ENCODE measurements around the gene MGST1.
"Not testable (repeated sequence)": the region's sequence is repeated elsewhere in the genome, so short reads cannot be mapped to it uniquely, and the experiment has no call there.

Gene MGST1

GRCh38 chr12:16358878-16359277, 11.4 kb downstream of the MGST1 start:
- no peak for DNase-seq

GRCh38 chr12:16359512-16360491, 12.4 kb downstream of the MGST1 start:
- DNase-seq, result no peak

- no peak for DNase-seq
Observed at GRCh38 chr12:16361142-16361783, 13.8 kb downstream of the MGST1 start.

- no peak for DNase-seq
Observed at GRCh38 chr12:16362550-16362949, 15.1 kb downstream of the MGST1 start.

GRCh38 chr12:16369156-16369555, 21.7 kb downstream of the MGST1 start:
- DNase-seq, result no peak

- no peak for DNase-seq
Observed at GRCh38 chr12:16370096-16370495, 22.7 kb downstream of the MGST1 start.

GRCh38 chr12:16382652-16383312, 35.3 kb downstream of the MGST1 start:
- DNase-seq, result not testable (repeated sequence)

- DNase-seq, result no peak
Observed at GRCh38 chr12:16384732-16385131, 37.3 kb downstream of the MGST1 start.

- DNase-seq, result no peak
Observed at GRCh38 chr12:16385782-16386646, 38.6 kb downstream of the MGST1 start.

GRCh38 chr12:16387919-16388318, 40.5 kb downstream of the MGST1 start:
- no peak for DNase-seq

- no peak for DNase-seq
Observed at GRCh38 chr12:16389594-16389993, 42.1 kb downstream of the MGST1 start.

GRCh38 chr12:16392846-16393535, 45.5 kb downstream of the MGST1 start:
- DNase-seq, result no peak

GRCh38 chr12:16399101-16399500, 51.7 kb downstream of the MGST1 start:
- no peak for DNase-seq

GRCh38 chr12:16401835-16402234, 54.4 kb downstream of the MGST1 start:
- DNase-seq, result not testable (repeated sequence)

- no peak for DNase-seq
Observed at GRCh38 chr12:16407346-16407745, 59.9 kb downstream of the MGST1 start.

Measured in activated CD4-positive, alpha-beta T cell treated with anti-CD3 and anti-CD28 coated beads for 4 hours (primary cell).